DMS114 treated with DMSO at 0.1 percent for 48 hours (cell line): ENCODE data around the gene ANKRD16.
"Not testable (repeated sequence)": the region's sequence is repeated elsewhere in the genome, so short reads cannot be mapped to it uniquely, and the experiment has no call there.

Source experiments
- DNase-seq: peaks from one replicate; lab custom pipeline; 2025; ENCODE audit not compliant: unreplicated experiment; lab: John Stamatoyannopoulos, UW

Gene ANKRD16

GRCh38 chr10:5877041-5877440, 12.7 kb downstream of the ANKRD16 start:
- not testable (repeated sequence) for DNase-seq

- no peak for DNase-seq
Observed at GRCh38 chr10:5876181-5876768, 13.4 kb downstream of the ANKRD16 start.

GRCh38 chr10:5873515-5873995, 16.1 kb downstream of the ANKRD16 start:
- peak; percentile 76 for DNase-seq

GRCh38 chr10:5871596-5871995, 18.1 kb downstream of the ANKRD16 start:
- no peak for DNase-seq

- no peak for DNase-seq
Observed at GRCh38 chr10:5869156-5869555, 20.5 kb downstream of the ANKRD16 start.

GRCh38 chr10:5868383-5868782, 21.3 kb downstream of the ANKRD16 start:
- DNase-seq = not testable (repeated sequence)

- DNase-seq = not testable (repeated sequence)
Observed at GRCh38 chr10:5867091-5867615, 22.5 kb downstream of the ANKRD16 start.

GRCh38 chr10:5866451-5867081, 23.1 kb downstream of the ANKRD16 start:
- not testable (repeated sequence) for DNase-seq

GRCh38 chr10:5862981-5863685, 26.6 kb downstream of the ANKRD16 start:
- DNase-seq = not testable (repeated sequence)

- no peak for DNase-seq
Observed at GRCh38 chr10:5862360-5862961, 27.2 kb downstream of the ANKRD16 start.

- no peak for DNase-seq
Observed at GRCh38 chr10:5860066-5860465, 29.6 kb downstream of the ANKRD16 start.

- DNase-seq = no peak
Observed at GRCh38 chr10:5858811-5859210, 30.9 kb downstream of the ANKRD16 start.

- no peak for DNase-seq
Observed at GRCh38 chr10:5856701-5857004, 33.0 kb downstream of the ANKRD16 start.

GRCh38 chr10:5855979-5856700, 33.6 kb downstream of the ANKRD16 start:
- DNase-seq = no peak

GRCh38 chr10:5854131-5854475, 35.6 kb downstream of the ANKRD16 start:
- no peak for DNase-seq

GRCh38 chr10:5846667-5847066, 43.0 kb downstream of the ANKRD16 start:
- not testable (repeated sequence) for DNase-seq

- DNase-seq = no peak
Observed at GRCh38 chr10:5844345-5845055, 45.2 kb downstream of the ANKRD16 start.

- no peak for DNase-seq
Observed at GRCh38 chr10:5843686-5844344, 45.9 kb downstream of the ANKRD16 start.

GRCh38 chr10:5841965-5842364, 47.7 kb downstream of the ANKRD16 start:
- DNase-seq = no peak
